ENCODE measurements around the gene GASK1A. TPM values are rescaled to one million over a fixed set of nuclear protein-coding genes. Genes with fewer than 3 reads are reported as not detected.
"Not testable (repeated sequence)": the region's sequence is repeated elsewhere in the genome, so short reads cannot be mapped to it uniquely, and the experiment has no call there.

Gene GASK1A
- total RNA-seq, 2 donors from 2014 or later: 8.8 to 16.8 TPM

DNA sequence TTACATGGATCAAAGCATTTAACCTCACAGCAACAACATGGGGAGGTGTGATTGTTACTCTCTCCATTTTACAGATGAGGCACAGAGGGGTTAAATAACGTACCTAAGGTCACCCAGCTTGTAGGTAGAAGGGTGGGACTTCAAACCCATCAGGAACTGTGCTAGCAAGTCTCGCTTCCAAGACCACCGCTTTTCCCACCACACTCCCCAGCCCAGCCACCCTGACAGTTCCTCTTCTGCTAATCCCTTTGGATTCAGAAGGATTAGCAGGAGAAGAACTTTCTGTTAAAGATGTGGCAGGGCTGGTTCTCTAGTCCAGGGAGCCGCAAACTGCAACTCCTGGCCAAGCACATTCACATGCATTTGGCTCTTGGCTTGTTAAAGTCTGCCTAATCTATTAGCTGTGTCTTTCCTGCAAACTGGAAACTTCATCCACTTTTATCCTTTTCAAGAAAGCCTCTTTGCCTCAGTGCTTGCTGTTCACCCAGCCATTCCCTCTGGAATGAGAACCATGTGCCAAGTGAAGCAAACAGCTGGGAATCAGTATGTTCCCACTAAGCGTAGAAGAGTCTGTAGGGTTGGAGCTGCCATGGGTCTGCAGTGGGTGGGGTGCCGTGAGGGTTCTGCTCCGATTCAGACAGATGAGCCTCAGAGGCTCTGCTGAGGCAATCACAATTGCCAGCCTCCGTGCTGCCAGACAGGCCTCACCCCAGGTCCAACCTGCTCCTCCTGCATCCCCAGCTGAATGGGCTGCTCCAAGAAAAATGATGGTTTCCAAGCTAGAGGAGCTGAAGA, 82.2 kb downstream of the GASK1A start:
- H3K4me3 ChIP-seq: no peak overlapping the region
- H3K27ac ChIP-seq: no peak overlapping the region
- no peaks in the 10 kb centered on the region for H3K9me3 ChIP-seq
- no peaks in the 10 kb centered on the region for H3K27me3 ChIP-seq
- no peak for ATAC-seq
- no peak for DNase-seq
- intact Hi-C loops (cut with DNase I): no loop called here
- TF ChIP-seq, protein P1, sequence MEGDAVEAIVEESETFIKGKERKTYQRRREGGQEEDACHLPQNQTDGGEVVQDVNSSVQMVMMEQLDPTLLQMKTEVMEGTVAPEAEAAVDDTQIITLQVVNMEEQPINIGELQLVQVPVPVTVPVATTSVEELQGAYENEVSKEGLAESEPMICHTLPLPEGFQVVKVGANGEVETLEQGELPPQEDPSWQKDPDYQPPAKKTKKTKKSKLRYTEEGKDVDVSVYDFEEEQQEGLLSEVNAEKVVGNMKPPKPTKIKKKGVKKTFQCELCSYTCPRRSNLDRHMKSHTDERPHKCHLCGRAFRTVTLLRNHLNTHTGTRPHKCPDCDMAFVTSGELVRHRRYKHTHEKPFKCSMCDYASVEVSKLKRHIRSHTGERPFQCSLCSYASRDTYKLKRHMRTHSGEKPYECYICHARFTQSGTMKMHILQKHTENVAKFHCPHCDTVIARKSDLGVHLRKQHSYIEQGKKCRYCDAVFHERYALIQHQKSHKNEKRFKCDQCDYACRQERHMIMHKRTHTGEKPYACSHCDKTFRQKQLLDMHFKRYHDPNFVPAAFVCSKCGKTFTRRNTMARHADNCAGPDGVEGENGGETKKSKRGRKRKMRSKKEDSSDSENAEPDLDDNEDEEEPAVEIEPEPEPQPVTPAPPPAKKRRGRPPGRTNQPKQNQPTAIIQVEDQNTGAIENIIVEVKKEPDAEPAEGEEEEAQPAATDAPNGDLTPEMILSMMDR (IDR thresholded peaks at IDR 0.05): no peak
- no peak for TF ChIP-seq POLR2A (IDR thresholded peaks at IDR 0.05)
- H3K36me3 ChIP-seq (replicated peaks in 1 of 2; ENCODE audit: insufficient read depth in 1 of 2, low read depth in 2 of 2): no peaks in the 10 kb centered on the region
- no peaks in the 10 kb centered on the region for H3K4me1 ChIP-seq
- 91 to 97% methylated on average over 5 to 8 of the region's 8 CpGs for WGBS, 2 donors

DNA sequence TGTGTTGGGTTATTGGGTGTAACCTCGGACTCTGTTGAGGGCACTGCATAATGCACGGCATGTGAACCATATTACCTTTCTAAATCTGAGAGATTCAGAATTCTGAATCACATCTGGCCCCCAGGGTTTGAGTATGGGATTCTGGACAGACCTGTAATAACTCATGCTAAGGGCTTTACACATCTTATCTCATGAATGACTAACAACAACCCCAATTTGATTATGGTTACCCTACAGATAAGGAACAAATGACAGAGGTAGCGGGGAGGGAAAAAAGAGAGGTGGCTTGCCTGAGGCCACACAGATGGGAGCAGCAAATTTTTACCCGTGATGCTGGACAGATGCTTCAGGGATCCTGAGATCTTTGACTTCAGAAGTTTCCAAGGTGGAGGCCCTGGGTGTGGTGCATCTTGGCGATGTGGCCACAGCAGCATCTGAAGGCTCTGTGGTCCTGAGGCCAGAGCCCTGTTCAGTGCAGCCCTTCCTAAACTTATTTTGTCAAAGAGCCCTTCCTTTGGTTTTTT, 83.0 kb downstream of the GASK1A start:
- no peak overlapping the region for H3K27ac ChIP-seq
- no peaks in the 10 kb centered on the region for H3K4me1 ChIP-seq
- TF ChIP-seq POLR2A (IDR thresholded peaks at IDR 0.05): no peak
- TF ChIP-seq, protein P1 (IDR thresholded peaks at IDR 0.05): no peak
- H3K9me3 ChIP-seq: no peaks in the 10 kb centered on the region
- DNase-seq (no peak), ATAC-seq (no peak)
- H3K27me3 ChIP-seq: no peaks in the 10 kb centered on the region
- WGBS, 2 donors: 88 to 91% methylated on average over 4 to 5 of the region's 5 CpGs
- no peak overlapping the region for H3K4me3 ChIP-seq
- H3K36me3 ChIP-seq (replicated peaks in 1 of 2; ENCODE audit: insufficient read depth in 1 of 2, low read depth in 2 of 2): no peaks in the 10 kb centered on the region
- intact Hi-C loops (cut with DNase I): no loop called here

DNA sequence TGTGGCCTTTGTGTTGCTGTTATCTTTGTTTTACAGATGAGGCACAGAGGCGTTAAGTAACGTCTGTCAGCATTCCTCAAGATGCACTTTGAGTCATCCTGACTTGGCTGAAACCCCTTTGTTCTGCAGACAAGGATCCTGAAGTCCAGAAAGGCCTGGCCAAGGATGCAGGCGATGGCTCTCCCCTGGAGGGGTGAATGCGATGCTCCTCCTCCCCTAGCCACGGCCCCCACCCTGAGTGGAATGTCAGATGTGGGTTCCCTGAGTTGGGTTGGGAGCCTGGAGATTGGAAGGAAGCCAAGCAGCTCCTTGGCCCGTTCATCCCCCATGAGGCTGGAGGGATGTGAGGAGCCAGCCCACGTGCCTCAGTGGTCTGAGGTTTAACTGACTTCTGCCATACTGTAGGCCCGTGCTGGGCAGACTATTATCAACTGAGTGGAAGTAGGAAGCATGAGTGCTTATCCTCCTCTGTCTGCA, 83.5 kb downstream of the GASK1A start:
- no peaks in the 10 kb centered on the region for H3K27me3 ChIP-seq
- H3K27ac ChIP-seq: no peak overlapping the region
- intact Hi-C loops (cut with DNase I): no loop called here
- no peaks in the 10 kb centered on the region for H3K4me1 ChIP-seq
- no peaks in the 10 kb centered on the region for H3K36me3 ChIP-seq (replicated peaks in 1 of 2; ENCODE audit: insufficient read depth in 1 of 2, low read depth in 2 of 2)
- WGBS, 2 donors: 83 to 100% methylated on average over 5 to 8 of the region's 8 CpGs
- DNase-seq (no peak), ATAC-seq (no peak)
- TF ChIP-seq, protein P1 (IDR thresholded peaks at IDR 0.05): no peak
- no peak for TF ChIP-seq POLR2A (IDR thresholded peaks at IDR 0.05)
- no peaks in the 10 kb centered on the region for H3K9me3 ChIP-seq
- H3K4me3 ChIP-seq: no peak overlapping the region

DNA sequence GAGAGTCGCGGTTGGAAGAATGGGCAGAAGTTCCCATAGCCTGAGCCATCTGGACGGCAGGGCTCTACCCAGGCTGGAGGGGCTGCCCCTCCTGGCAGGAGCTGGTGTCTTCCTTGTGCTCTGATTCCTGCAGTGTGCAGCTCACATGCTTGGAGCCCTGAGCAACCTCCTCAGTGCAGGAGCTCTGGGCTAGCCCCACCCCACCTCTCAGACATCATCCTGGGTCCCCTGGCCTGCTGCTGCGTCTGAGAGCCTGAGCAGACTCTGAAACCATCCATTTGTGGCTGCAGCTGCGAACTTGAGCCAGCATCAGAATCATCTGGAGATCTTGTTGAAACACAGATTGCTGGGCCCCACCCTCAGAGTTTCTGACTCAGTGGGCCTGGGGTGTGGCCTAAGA, 84.0 kb downstream of the GASK1A start:
- intact Hi-C loops (cut with DNase I): no loop called here
- Histone ChIP-seq H3K4me1 (no peaks in the 10 kb centered on the region), H3K27me3 (no peaks in the 10 kb centered on the region), H3K4me3 (no peak overlapping the region), H3K9me3 (no peaks in the 10 kb centered on the region), H3K27ac (no peak overlapping the region), H3K36me3 (replicated peaks in 1 of 2; ENCODE audit: insufficient read depth in 1 of 2, low read depth in 2 of 2) (no peaks in the 10 kb centered on the region)
- ATAC-seq: no peak
- 87% methylated on average over 5 of the region's 5 CpGs; no CpG with 5 or more reads in 1 of the 2 donors for WGBS, 2 donors
- DNase-seq: no peak
- TF ChIP-seq, protein P1 (IDR thresholded peaks at IDR 0.05): no peak
- TF ChIP-seq POLR2A (IDR thresholded peaks at IDR 0.05): no peak

DNA sequence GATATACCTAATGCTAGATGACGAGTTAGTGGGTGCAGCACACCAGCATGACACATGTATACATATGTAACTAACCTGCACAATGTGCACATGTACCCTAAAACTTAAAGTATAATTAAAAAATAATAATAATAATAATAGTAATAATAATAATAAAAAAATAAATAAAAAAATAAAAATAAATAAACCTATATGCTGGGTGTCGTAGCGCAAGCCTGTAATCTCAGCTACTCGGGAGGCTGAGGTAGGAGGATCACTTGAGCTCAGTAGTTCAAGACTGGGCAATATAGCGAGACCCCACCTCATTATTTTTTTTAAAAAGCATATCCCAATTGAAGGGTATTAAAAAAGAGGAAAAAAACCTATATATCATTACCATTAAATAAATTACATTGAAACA, 91.6 kb downstream of the GASK1A start:
- ATAC-seq; H3K4me3 ChIP-seq; DNase-seq; H3K27me3 ChIP-seq; H3K9me3 ChIP-seq; intact Hi-C loops (cut with DNase I); H3K36me3 ChIP-seq (replicated peaks in 1 of 2; ENCODE audit: insufficient read depth in 1 of 2, low read depth in 2 of 2); H3K27ac ChIP-seq; H3K4me1 ChIP-seq: not testable (repeated sequence)
- WGBS, 2 donors: 88 to 94% methylated on average over 4 to 5 of the region's 5 CpGs

Measured in body of pancreas (tissue), 4 donors.